ENCODE data around the gene PTPRN2. TPM values are rescaled to one million over a fixed set of nuclear protein-coding genes. Genes with fewer than 3 reads are reported as not detected.
"Not testable (repeated sequence)": the region's sequence is repeated elsewhere in the genome, so short reads cannot be mapped to it uniquely, and the experiment has no call there.

Gene PTPRN2
- total RNA-seq, 1 donor from 2014 or later: 32.2 TPM

- H3K9me3 Mint-ChIP-seq: peaks cover 11% of the 10 kb centered on the region
- peaks cover 2% of the 10 kb centered on the region for H3K36me3 Mint-ChIP-seq (ENCODE audit: low read depth)
Measured at GRCh38 chr7:158209435-158209834, 378.2 kb downstream of the PTPRN2 start.

GRCh38 chr7:158206341-158206740 is 381.3 kb downstream of the PTPRN2 start:
- DNase-seq (ENCODE audit: low read depth, low spot score): no peak
- no peak for TF ChIP-seq CTCF (conservative IDR thresholded peaks at IDR 0.05)
- Mint-ChIP-seq H3K4me1 (no peaks in the 10 kb centered on the region), H3K9me3 (peaks cover 9% of the 10 kb centered on the region), H3K27me3 (ENCODE audit: low read depth) (peaks cover 2% of the 10 kb centered on the region), H3K27ac (ENCODE audit: unreplicated experiment) (peak overlapping the region; percentile 79), H3K36me3 (ENCODE audit: low read depth) (peaks cover 6% of the 10 kb centered on the region), H3K4me3 (no peak overlapping the region)

More at GRCh38 chr7:158209435-158209834, 378.2 kb downstream of the PTPRN2 start:
- no peak overlapping the region for H3K4me3 Mint-ChIP-seq
- no peak for DNase-seq (ENCODE audit: low read depth, low spot score)
- H3K27ac Mint-ChIP-seq (ENCODE audit: unreplicated experiment): no peak overlapping the region
- no peaks in the 10 kb centered on the region for H3K4me1 Mint-ChIP-seq
- H3K27me3 Mint-ChIP-seq (ENCODE audit: low read depth): peaks cover 2% of the 10 kb centered on the region
- no peak for TF ChIP-seq CTCF (conservative IDR thresholded peaks at IDR 0.05)

- no peak overlapping the region for H3K4me3 Mint-ChIP-seq
- no peak for TF ChIP-seq CTCF (conservative IDR thresholded peaks at IDR 0.05)
- no peaks in the 10 kb centered on the region for H3K9me3 Mint-ChIP-seq
- DNase-seq (ENCODE audit: low read depth, low spot score): no peak
- H3K27me3 Mint-ChIP-seq (ENCODE audit: low read depth): no peaks in the 10 kb centered on the region
- H3K36me3 Mint-ChIP-seq (ENCODE audit: low read depth): peaks cover 4% of the 10 kb centered on the region
- H3K4me1 Mint-ChIP-seq: no peaks in the 10 kb centered on the region
- H3K27ac Mint-ChIP-seq (ENCODE audit: unreplicated experiment): no peak overlapping the region
Measured at GRCh38 chr7:158204453-158204852, 383.2 kb downstream of the PTPRN2 start.

GRCh38 chr7:158203948-158204347 is 383.7 kb downstream of the PTPRN2 start:
- not testable (repeated sequence) for DNase-seq (ENCODE audit: low read depth, low spot score); H3K36me3 Mint-ChIP-seq (ENCODE audit: low read depth)

GRCh38 chr7:158194365-158194900 is 393.2 kb downstream of the PTPRN2 start:
- no peak for DNase-seq (ENCODE audit: low read depth, low spot score)
- H3K4me1 Mint-ChIP-seq: peaks cover 3% of the 10 kb centered on the region
- peaks cover 13% of the 10 kb centered on the region for H3K9me3 Mint-ChIP-seq
- peaks cover 17% of the 10 kb centered on the region for H3K36me3 Mint-ChIP-seq (ENCODE audit: low read depth)
- no peak overlapping the region for H3K4me3 Mint-ChIP-seq
- no peak overlapping the region for H3K27ac Mint-ChIP-seq (ENCODE audit: unreplicated experiment)
- TF ChIP-seq CTCF (conservative IDR thresholded peaks at IDR 0.05): no peak
- no peaks in the 10 kb centered on the region for H3K27me3 Mint-ChIP-seq (ENCODE audit: low read depth)

More at GRCh38 chr7:158203948-158204347, 383.7 kb downstream of the PTPRN2 start:
- H3K4me3 Mint-ChIP-seq; H3K27me3 Mint-ChIP-seq (ENCODE audit: low read depth); H3K9me3 Mint-ChIP-seq; H3K4me1 Mint-ChIP-seq; H3K27ac Mint-ChIP-seq (ENCODE audit: unreplicated experiment): not testable (repeated sequence)

GRCh38 chr7:158193446-158193845 is 394.2 kb downstream of the PTPRN2 start:
- Mint-ChIP-seq H3K4me3 (no peak overlapping the region), H3K27ac (ENCODE audit: unreplicated experiment) (no peak overlapping the region), H3K9me3 (peaks cover 10% of the 10 kb centered on the region), H3K4me1 (peaks cover 3% of the 10 kb centered on the region), H3K36me3 (ENCODE audit: low read depth) (peaks cover 17% of the 10 kb centered on the region), H3K27me3 (ENCODE audit: low read depth) (no peaks in the 10 kb centered on the region)
- TF ChIP-seq CTCF (conservative IDR thresholded peaks at IDR 0.05): no peak
- no peak for DNase-seq (ENCODE audit: low read depth, low spot score)
